ENCODE measurements around the gene ZCCHC2.

ZCCHC2 gene

GRCh38 chr18:62499263-62499650 is 23.6 kb upstream of the ZCCHC2 start:
- no peak for TF ChIP-seq GATA2 (IDR thresholded peaks at IDR 0.05; ENCODE audit: low read depth, low read length)
- TF ChIP-seq GATA3 (IDR thresholded peaks at IDR 0.05; ENCODE audit: low read depth, low read length) = no peak

GRCh38 chr18:62500174-62500573 is 22.7 kb upstream of the ZCCHC2 start:
- no peak for TF ChIP-seq GATA3 (IDR thresholded peaks at IDR 0.05; ENCODE audit: low read depth, low read length)
- no peak for TF ChIP-seq GATA2 (IDR thresholded peaks at IDR 0.05; ENCODE audit: low read depth, low read length)

- TF ChIP-seq GATA3 (IDR thresholded peaks at IDR 0.05; ENCODE audit: low read depth, low read length) = no peak
- TF ChIP-seq GATA2 (IDR thresholded peaks at IDR 0.05; ENCODE audit: low read depth, low read length) = no peak
These were observed 21.7 kb upstream of the ZCCHC2 start for GRCh38 chr18:62500966-62501591.

- TF ChIP-seq GATA3 (IDR thresholded peaks at IDR 0.05; ENCODE audit: low read depth, low read length) (no peak), GATA2 (IDR thresholded peaks at IDR 0.05; ENCODE audit: low read depth, low read length) (no peak)
These were observed 16.9 kb upstream of the ZCCHC2 start for GRCh38 chr18:62505669-62506494.

GRCh38 chr18:62506495-62507143 is 16.2 kb upstream of the ZCCHC2 start:
- TF ChIP-seq GATA3 (IDR thresholded peaks at IDR 0.05; ENCODE audit: low read depth, low read length) (no peak), GATA2 (IDR thresholded peaks at IDR 0.05; ENCODE audit: low read depth, low read length) (no peak)

GRCh38 chr18:62509779-62510178 is 13.0 kb upstream of the ZCCHC2 start:
- TF ChIP-seq GATA3 (IDR thresholded peaks at IDR 0.05; ENCODE audit: low read depth, low read length) (no peak), GATA2 (IDR thresholded peaks at IDR 0.05; ENCODE audit: low read depth, low read length) (no peak)

- TF ChIP-seq GATA3 (IDR thresholded peaks at IDR 0.05; ENCODE audit: low read depth, low read length) = no peak
- TF ChIP-seq GATA2 (IDR thresholded peaks at IDR 0.05; ENCODE audit: low read depth, low read length) = no peak
These were observed 12.0 kb upstream of the ZCCHC2 start for GRCh38 chr18:62510789-62511188.

- TF ChIP-seq GATA3 (IDR thresholded peaks at IDR 0.05; ENCODE audit: low read depth, low read length) (no peak), GATA2 (IDR thresholded peaks at IDR 0.05; ENCODE audit: low read depth, low read length) (no peak)
These were observed 10.3 kb upstream of the ZCCHC2 start for GRCh38 chr18:62512532-62512931.

GRCh38 chr18:62512996-62513395 is 9.8 kb upstream of the ZCCHC2 start:
- TF ChIP-seq GATA3 (IDR thresholded peaks at IDR 0.05; ENCODE audit: low read depth, low read length) (no peak), GATA2 (IDR thresholded peaks at IDR 0.05; ENCODE audit: low read depth, low read length) (no peak)

- no peak for TF ChIP-seq GATA3 (IDR thresholded peaks at IDR 0.05; ENCODE audit: low read depth, low read length)
- no peak for TF ChIP-seq GATA2 (IDR thresholded peaks at IDR 0.05; ENCODE audit: low read depth, low read length)
These were observed 8.3 kb upstream of the ZCCHC2 start for GRCh38 chr18:62514570-62514969.

GRCh38 chr18:62516242-62516641 is 6.6 kb upstream of the ZCCHC2 start:
- TF ChIP-seq GATA3 (IDR thresholded peaks at IDR 0.05; ENCODE audit: low read depth, low read length) = no peak
- TF ChIP-seq GATA2 (IDR thresholded peaks at IDR 0.05; ENCODE audit: low read depth, low read length) = no peak

- TF ChIP-seq GATA2 (IDR thresholded peaks at IDR 0.05; ENCODE audit: low read depth, low read length) (no peak), GATA3 (IDR thresholded peaks at IDR 0.05; ENCODE audit: low read depth, low read length) (no peak)
These were observed 4.1 kb upstream of the ZCCHC2 start for GRCh38 chr18:62518460-62519375.

GRCh38 chr18:62519684-62520083 is 3.1 kb upstream of the ZCCHC2 start:
- no peak for TF ChIP-seq GATA3 (IDR thresholded peaks at IDR 0.05; ENCODE audit: low read depth, low read length)

- no peak for TF ChIP-seq GATA2 (IDR thresholded peaks at IDR 0.05; ENCODE audit: low read depth, low read length)
- no peak for TF ChIP-seq GATA3 (IDR thresholded peaks at IDR 0.05; ENCODE audit: low read depth, low read length)
These were observed 1.7 kb upstream of the ZCCHC2 start for GRCh38 chr18:62521082-62521481.
